HepG2 (cell line): ENCODE data around the gene IFT52. TPM values are rescaled to one million over a fixed set of nuclear protein-coding genes. Genes with fewer than 3 reads are reported as not detected.
A peak's percentile ranks its signal among the peaks of the same experiment; 100 is the strongest.

Experiments used
- AHR ChIP-seq: IDR thresholded peaks from 2 replicates; pipeline ENCODE4 v1.6.1; 2018; ENCODE audit warnings: missing genetic modification reagents, missing compliant biosample characterization
- HNF4A ChIP-seq: sonication (generic); formaldehyde crosslinking; IDR thresholded peaks from 2 replicates; pipeline ENCODE4 v1.4.0; 2020; ENCODE audit warnings: missing genetic modification reagents
- HNRNPL ChIP-seq: fragments of 200-400 bp; formaldehyde crosslinking; IDR thresholded peaks from 2 replicates; pipeline ENCODE4 v1.6.1; 2017; ENCODE audit warnings: mild to moderate bottlenecking, low read depth, low read length
- HOXD1 ChIP-seq: sonication (generic); formaldehyde crosslinking; IDR thresholded peaks from 2 replicates; pipeline ENCODE4 v1.5.0; 2020; ENCODE audit warnings: missing genetic modification reagents
- IKZF1 ChIP-seq: fragments of 450-650 bp; IDR thresholded peaks from 2 replicates; pipeline ENCODE4 v1.7.1; 2016
- JARID2 ChIP-seq: sonication (generic); formaldehyde crosslinking; IDR thresholded peaks from 2 replicates; pipeline ENCODE4 v1.8.1; 2023; ENCODE audit warnings: missing genetic modification reagents, inconsistent platforms; ENCODE audit not compliant: insufficient replicate concordance
- MEIS2 ChIP-seq: sonication (generic); formaldehyde crosslinking; IDR thresholded peaks from 2 replicates; pipeline ENCODE4 v1.9.0; 2021; ENCODE audit warnings: mild to moderate bottlenecking, missing genetic modification reagents
- MLX ChIP-seq: IDR thresholded peaks from 2 replicates; pipeline ENCODE4 v1.6.1; 2016
- RCOR2 ChIP-seq: IDR thresholded peaks from 2 replicates; pipeline ENCODE4 v1.6.1; 2016; ENCODE audit warnings: missing biosample characterization, missing genetic modification reagents
- SIN3B ChIP-seq: fragments of 150-350 bp; IDR thresholded peaks from 2 replicates; pipeline ENCODE4 v1.6.1; 2014; ENCODE audit warnings: low read length
- SRSF1 ChIP-seq: fragments of 200-400 bp; formaldehyde crosslinking; optimal IDR thresholded peaks from 2 replicates; pipeline ENCODE3; 2017; ENCODE audit warnings: mild to moderate bottlenecking, low read depth, low read length, moderate library complexity
- SRSF9 ChIP-seq: fragments of 200-400 bp; formaldehyde crosslinking; IDR thresholded peaks from 2 replicates; pipeline ENCODE4 v1.6.1; 2018; ENCODE audit warnings: borderline replicate concordance, mild to moderate bottlenecking, low read depth, low read length; ENCODE audit not compliant: insufficient read depth, poor library complexity, severe bottlenecking
- TGIF2 ChIP-seq: IDR thresholded peaks from 2 replicates; pipeline ENCODE4 v1.6.1; 2016; ENCODE audit warnings: control low read depth, missing compliant biosample characterization
- ZNF296 ChIP-seq: sonication (generic); formaldehyde crosslinking; conservative IDR thresholded peaks from 2 replicates; pipeline ENCODE4 v1.5.0; 2020; ENCODE audit warnings: mild to moderate bottlenecking, missing genetic modification reagents
- polyA plus RNA-seq, 8 experiments: library from polyadenylated mRNA; depleted of rRNA in 3 of 8; stranded (reverse) in 7 of 8; unstranded in 1 of 8; fragments of >200 nt; fragmentation: Illumina TruSeq in 4 of 8; extraction: Trizol in 4 of 8; gene quantifications; 2 replicates each; pipeline versions ENCODE4 v1.2.1 to v1.2.3, GENCODE V29; 2011 to 2016; ENCODE audit warnings: low read depth in 4 of 8, missing spikeins in 1 of 8, mixed read lengths in 1 of 8; ENCODE audit not compliant: insufficient read depth in 1 of 8
- total RNA-seq, 5 experiments: library from RNA; depleted of rRNA; stranded (reverse); fragments of >200 nt; fragmentation: Illumina TruSeq; extraction: Trizol; gene quantifications; 2 replicates each; pipeline ENCODE4 v1.2.3, GENCODE V29; 2016; ENCODE audit warnings: low read depth in 1 of 5
- TF ChIP-seq, protein P1 (sequence below): sonication (generic); formaldehyde crosslinking; IDR thresholded peaks from 2 replicates; pipeline ENCODE4 v1.5.0; 2020; ENCODE audit warnings: mild to moderate bottlenecking, missing genetic modification reagents, borderline replicate concordance
- TF ChIP-seq, protein P2 (sequence below): IDR thresholded peaks from 2 replicates; pipeline ENCODE4 v1.6.1; 2018; ENCODE audit warnings: missing genetic modification reagents
- TF ChIP-seq, protein P3 (sequence below): sonication (generic); formaldehyde crosslinking; IDR thresholded peaks from 2 replicates; pipeline ENCODE4 v1.9.0; 2021; ENCODE audit warnings: mild to moderate bottlenecking, missing genetic modification reagents
- TF ChIP-seq, protein P4 (sequence below): sonication (generic); formaldehyde crosslinking; IDR thresholded peaks from 2 replicates; pipeline ENCODE4 v1.8.1; 2023; ENCODE audit warnings: missing genetic modification reagents, mild to moderate bottlenecking, borderline replicate concordance

Gene IFT52
- total and polyA plus RNA-seq, 2 of the 13 experiments (the other 11 are each of a cell fraction or from before 2014, with no cell fraction given): 48.0 to 64.0 TPM

GRCh38 chr20:43590392-43591303 is at the start of gene IFT52 (continued):
- TF ChIP-seq, protein P1, sequence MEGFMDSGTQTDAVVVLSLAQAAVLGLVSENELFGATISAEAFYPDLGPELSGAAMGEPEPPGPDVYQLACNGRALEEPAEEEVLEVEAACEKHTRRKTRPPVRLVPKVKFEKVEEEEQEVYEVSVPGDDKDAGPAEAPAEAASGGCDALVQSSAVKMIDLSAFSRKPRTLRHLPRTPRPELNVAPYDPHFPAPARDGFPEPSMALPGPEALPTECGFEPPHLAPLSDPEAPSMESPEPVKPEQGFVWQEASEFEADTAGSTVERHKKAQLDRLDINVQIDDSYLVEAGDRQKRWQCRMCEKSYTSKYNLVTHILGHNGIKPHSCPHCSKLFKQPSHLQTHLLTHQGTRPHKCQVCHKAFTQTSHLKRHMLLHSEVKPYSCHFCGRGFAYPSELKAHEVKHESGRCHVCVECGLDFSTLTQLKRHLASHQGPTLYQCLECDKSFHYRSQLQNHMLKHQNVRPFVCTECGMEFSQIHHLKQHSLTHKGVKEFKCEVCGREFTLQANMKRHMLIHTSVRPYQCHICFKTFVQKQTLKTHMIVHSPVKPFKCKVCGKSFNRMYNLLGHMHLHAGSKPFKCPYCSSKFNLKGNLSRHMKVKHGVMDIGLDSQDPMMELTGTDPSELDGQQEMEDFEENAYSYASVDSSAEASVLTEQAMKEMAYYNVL (CRISPR knock-in tag): 0 out of 2 replicates have a peak, but pooled peaks have one; percentile 52
- TF ChIP-seq HNRNPL (no peak), RCOR2 (peak; percentile 69; the same call in 1 of the 2 replicates), AHR (CRISPR knock-in tag) (peak; percentile 82), MEIS2 (CRISPR knock-in tag) (peak; percentile 12; the same call in 1 of the 2 replicates), TGIF2 (CRISPR knock-in tag) (peak; percentile 64), MLX (no peak), SRSF9 (no peak), HOXD1 (peak; percentile 7), ZNF296 (CRISPR knock-in tag) (no peak), IKZF1 (no peak), SRSF1 (peak; percentile 97), JARID2 (CRISPR knock-in tag) (no peak), SIN3B (no peak), HNF4A (CRISPR knock-in tag) (0 out of 2 replicates have a peak, but pooled peaks have one; percentile 24)
- TF ChIP-seq, protein P2, sequence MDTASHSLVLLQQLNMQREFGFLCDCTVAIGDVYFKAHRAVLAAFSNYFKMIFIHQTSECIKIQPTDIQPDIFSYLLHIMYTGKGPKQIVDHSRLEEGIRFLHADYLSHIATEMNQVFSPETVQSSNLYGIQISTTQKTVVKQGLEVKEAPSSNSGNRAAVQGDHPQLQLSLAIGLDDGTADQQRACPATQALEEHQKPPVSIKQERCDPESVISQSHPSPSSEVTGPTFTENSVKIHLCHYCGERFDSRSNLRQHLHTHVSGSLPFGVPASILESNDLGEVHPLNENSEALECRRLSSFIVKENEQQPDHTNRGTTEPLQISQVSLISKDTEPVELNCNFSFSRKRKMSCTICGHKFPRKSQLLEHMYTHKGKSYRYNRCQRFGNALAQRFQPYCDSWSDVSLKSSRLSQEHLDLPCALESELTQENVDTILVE (CRISPR knock-in tag): peak; percentile 90
- TF ChIP-seq, protein P3, sequence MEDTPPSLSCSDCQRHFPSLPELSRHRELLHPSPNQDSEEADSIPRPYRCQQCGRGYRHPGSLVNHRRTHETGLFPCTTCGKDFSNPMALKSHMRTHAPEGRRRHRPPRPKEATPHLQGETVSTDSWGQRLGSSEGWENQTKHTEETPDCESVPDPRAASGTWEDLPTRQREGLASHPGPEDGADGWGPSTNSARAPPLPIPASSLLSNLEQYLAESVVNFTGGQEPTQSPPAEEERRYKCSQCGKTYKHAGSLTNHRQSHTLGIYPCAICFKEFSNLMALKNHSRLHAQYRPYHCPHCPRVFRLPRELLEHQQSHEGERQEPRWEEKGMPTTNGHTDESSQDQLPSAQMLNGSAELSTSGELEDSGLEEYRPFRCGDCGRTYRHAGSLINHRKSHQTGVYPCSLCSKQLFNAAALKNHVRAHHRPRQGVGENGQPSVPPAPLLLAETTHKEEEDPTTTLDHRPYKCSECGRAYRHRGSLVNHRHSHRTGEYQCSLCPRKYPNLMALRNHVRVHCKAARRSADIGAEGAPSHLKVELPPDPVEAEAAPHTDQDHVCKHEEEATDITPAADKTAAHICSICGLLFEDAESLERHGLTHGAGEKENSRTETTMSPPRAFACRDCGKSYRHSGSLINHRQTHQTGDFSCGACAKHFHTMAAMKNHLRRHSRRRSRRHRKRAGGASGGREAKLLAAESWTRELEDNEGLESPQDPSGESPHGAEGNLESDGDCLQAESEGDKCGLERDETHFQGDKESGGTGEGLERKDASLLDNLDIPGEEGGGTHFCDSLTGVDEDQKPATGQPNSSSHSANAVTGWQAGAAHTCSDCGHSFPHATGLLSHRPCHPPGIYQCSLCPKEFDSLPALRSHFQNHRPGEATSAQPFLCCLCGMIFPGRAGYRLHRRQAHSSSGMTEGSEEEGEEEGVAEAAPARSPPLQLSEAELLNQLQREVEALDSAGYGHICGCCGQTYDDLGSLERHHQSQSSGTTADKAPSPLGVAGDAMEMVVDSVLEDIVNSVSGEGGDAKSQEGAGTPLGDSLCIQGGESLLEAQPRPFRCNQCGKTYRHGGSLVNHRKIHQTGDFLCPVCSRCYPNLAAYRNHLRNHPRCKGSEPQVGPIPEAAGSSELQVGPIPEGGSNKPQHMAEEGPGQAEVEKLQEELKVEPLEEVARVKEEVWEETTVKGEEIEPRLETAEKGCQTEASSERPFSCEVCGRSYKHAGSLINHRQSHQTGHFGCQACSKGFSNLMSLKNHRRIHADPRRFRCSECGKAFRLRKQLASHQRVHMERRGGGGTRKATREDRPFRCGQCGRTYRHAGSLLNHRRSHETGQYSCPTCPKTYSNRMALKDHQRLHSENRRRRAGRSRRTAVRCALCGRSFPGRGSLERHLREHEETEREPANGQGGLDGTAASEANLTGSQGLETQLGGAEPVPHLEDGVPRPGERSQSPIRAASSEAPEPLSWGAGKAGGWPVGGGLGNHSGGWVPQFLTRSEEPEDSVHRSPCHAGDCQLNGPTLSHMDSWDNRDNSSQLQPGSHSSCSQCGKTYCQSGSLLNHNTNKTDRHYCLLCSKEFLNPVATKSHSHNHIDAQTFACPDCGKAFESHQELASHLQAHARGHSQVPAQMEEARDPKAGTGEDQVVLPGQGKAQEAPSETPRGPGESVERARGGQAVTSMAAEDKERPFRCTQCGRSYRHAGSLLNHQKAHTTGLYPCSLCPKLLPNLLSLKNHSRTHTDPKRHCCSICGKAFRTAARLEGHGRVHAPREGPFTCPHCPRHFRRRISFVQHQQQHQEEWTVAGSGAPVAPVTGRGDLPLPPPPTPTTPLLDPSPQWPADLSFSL (CRISPR knock-in tag): no peak; the same call in 1 of the 2 replicates
- TF ChIP-seq, protein P4, sequence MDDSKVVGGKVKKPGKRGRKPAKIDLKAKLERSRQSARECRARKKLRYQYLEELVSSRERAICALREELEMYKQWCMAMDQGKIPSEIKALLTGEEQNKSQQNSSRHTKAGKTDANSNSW (CRISPR knock-in tag): 0 out of 2 replicates have a peak, but pooled peaks have one; percentile 83
